Fibroblast of lung (primary cell): ENCODE results near the gene SULF2. TPM values are rescaled to one million over a fixed set of nuclear protein-coding genes. Genes with fewer than 3 reads are reported as not detected.

ENCODE experiments used
- DNase-seq, 2 donors: peaks; one replicate each; pipeline versions ENCODE4 v3.0.0 to v3.0.0-alpha.2; 2010; ENCODE audit warnings: low read depth in 2 of 2
- H2AFZ ChIP-seq: 2 replicates; pipeline ENCODE4 v1.5.1; 2012; ENCODE audit warnings: low read length, control low read depth, inconsistent platforms
- H3K27ac ChIP-seq: 2 replicates; pipeline ENCODE4 v1.5.1; 2011; ENCODE audit warnings: low read length, control low read depth; ENCODE audit not compliant: insufficient read depth
- H3K27me3 ChIP-seq: 2 replicates; pipeline ENCODE4 v1.5.1; 2011; ENCODE audit warnings: mild to moderate bottlenecking, low read length; ENCODE audit not compliant: control insufficient read depth, insufficient read depth
- H3K36me3 ChIP-seq: 2 replicates; pipeline ENCODE4 v1.5.1; 2011; ENCODE audit warnings: low read length; ENCODE audit not compliant: control insufficient read depth, insufficient read depth
- H3K4me1 ChIP-seq: 2 replicates; pipeline ENCODE4 v1.5.1; 2011; ENCODE audit warnings: low read length; ENCODE audit not compliant: control insufficient read depth, insufficient read depth; ENCODE audit errors: extremely low read depth
- H3K4me2 ChIP-seq: 2 replicates; pipeline ENCODE4 v1.5.1; 2011; ENCODE audit warnings: low read length, control low read depth; ENCODE audit not compliant: insufficient read depth; ENCODE audit errors: extremely low read depth
- H3K4me3 ChIP-seq, 4 experiments: fragments of 200-600 bp in 1 of 4; sonication (generic) in 1 of 4; replicated peaks in 1 of 4; 2 replicates each; pipeline ENCODE4 v1.5.1; 2011 to 2016; ENCODE audit warnings: low read length in 4 of 4, low read depth in 3 of 4, mild to moderate bottlenecking in 3 of 4, control low read depth in 2 of 4, inconsistent platforms in 1 of 4, mixed read lengths in 1 of 4; ENCODE audit not compliant: insufficient read depth in 1 of 4; ENCODE audit errors: control extremely low read depth in 1 of 4
- H3K79me2 ChIP-seq: 2 replicates; pipeline ENCODE4 v1.5.1; 2012; ENCODE audit warnings: mild to moderate bottlenecking, low read length, inconsistent platforms; ENCODE audit not compliant: control insufficient read depth, insufficient read depth
- H3K9ac ChIP-seq: 2 replicates; pipeline ENCODE4 v1.5.1; 2011; ENCODE audit warnings: mild to moderate bottlenecking, low read length, control low read depth; ENCODE audit not compliant: insufficient read depth
- H3K9me3 ChIP-seq: 2 replicates; pipeline ENCODE4 v1.5.1; 2012; ENCODE audit warnings: low read depth, low read length; ENCODE audit not compliant: control insufficient read depth, insufficient read depth
- H4K20me1 ChIP-seq: 2 replicates; pipeline ENCODE4 v1.5.1; 2011; ENCODE audit warnings: low read length; ENCODE audit not compliant: control insufficient read depth, insufficient read depth; ENCODE audit errors: extremely low read depth
- EZH2 ChIP-seq: IDR thresholded peaks from 2 replicates; pipeline ENCODE4 v1.5.1; 2012; ENCODE audit warnings: low read length, control low read depth, mild to moderate bottlenecking; ENCODE audit errors: missing control alignments
- polyA plus RNA-seq, 2 donors: library from polyadenylated mRNA; depleted of rRNA in 1 of 2; stranded (reverse) in 1 of 2; unstranded in 1 of 2; fragments of >200 nt; gene quantifications; 2 replicates each; pipeline ENCODE4 v1.2.1, GENCODE V29; 2011 to 2012; ENCODE audit warnings: missing spikeins in 1 of 2
- total RNA-seq: library from RNA; depleted of rRNA; stranded (reverse); fragments of >200 nt; gene quantifications from 2 replicates; pipeline ENCODE4 v1.2.1, GENCODE V29; 2014
- TF ChIP-seq, protein P1 (sequence below), 2 donors: IDR thresholded peaks in 1 of 2; conservative IDR thresholded peaks in 1 of 2; 1 replicate in 1 of 2; 2 replicates in 1 of 2; pipeline ENCODE4 v1.5.1; 2011 to 2012; ENCODE audit warnings: low read length in 2 of 2, control low read depth in 1 of 2, inconsistent platforms in 1 of 2, low read depth in 1 of 2, mild to moderate bottlenecking in 1 of 2

SULF2 gene
- total and polyA plus RNA-seq, 2 donors (not counting 1 experiment from before 2014, with no cell fraction given) = 0.26 to 9.6 TPM

DNA sequence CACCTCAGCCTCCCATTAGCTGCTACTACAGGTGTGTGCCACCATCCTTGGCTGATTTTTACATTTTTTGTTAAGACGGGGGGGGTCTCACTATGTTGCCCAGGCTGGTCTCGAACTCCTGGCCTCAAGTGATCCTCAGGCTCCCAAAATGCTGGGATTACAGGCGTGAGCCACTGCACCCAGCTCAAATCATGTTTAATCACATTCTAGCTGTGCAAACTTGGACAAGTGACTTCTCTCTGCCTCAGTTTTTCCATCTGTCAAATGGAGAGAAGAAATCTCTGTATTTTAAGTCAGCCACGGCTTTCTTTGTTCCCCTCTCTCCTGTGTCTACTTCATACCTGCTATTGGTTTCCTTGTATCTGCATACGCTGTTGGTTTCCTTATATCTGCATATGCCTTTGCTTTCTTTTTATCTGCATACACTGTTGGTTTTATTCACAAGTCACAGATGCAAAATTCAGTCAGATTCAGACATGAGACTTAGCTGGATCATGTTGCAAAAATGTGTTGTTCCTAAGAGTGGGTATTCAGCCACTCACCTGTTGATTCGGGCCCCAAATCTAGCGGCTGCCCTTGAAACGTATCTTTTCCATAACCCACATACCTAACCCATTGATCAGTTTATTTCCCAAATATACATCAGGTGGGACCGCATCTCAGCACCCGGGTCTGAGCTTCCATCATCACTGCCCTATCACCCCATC lies 30.2 kb downstream of the SULF2 start:
- H3K4me1 ChIP-seq = no peaks in the 10 kb centered on the region
- H3K79me2 ChIP-seq = no peaks in the 10 kb centered on the region
- no peak for TF ChIP-seq EZH2
- TF ChIP-seq, protein P1, sequence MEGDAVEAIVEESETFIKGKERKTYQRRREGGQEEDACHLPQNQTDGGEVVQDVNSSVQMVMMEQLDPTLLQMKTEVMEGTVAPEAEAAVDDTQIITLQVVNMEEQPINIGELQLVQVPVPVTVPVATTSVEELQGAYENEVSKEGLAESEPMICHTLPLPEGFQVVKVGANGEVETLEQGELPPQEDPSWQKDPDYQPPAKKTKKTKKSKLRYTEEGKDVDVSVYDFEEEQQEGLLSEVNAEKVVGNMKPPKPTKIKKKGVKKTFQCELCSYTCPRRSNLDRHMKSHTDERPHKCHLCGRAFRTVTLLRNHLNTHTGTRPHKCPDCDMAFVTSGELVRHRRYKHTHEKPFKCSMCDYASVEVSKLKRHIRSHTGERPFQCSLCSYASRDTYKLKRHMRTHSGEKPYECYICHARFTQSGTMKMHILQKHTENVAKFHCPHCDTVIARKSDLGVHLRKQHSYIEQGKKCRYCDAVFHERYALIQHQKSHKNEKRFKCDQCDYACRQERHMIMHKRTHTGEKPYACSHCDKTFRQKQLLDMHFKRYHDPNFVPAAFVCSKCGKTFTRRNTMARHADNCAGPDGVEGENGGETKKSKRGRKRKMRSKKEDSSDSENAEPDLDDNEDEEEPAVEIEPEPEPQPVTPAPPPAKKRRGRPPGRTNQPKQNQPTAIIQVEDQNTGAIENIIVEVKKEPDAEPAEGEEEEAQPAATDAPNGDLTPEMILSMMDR (conservative IDR thresholded peaks at IDR 0.05 in 1 of 2, IDR thresholded peaks at IDR 0.05 in 1 of 2; ENCODE audit: low read depth in 1 of 2, low read length in 2 of 2) = no peak
- no peak for DNase-seq
- H2AFZ ChIP-seq = no peak overlapping the region
- H3K27me3 ChIP-seq = no peaks in the 10 kb centered on the region
- H3K9ac ChIP-seq = no peak overlapping the region
- H4K20me1 ChIP-seq = no peaks in the 10 kb centered on the region
- H3K27ac ChIP-seq = no peak overlapping the region
- H3K9me3 ChIP-seq = no peaks in the 10 kb centered on the region
- no peaks in the 10 kb centered on the region for H3K36me3 ChIP-seq
- H3K4me3 ChIP-seq = no peak overlapping the region
- H3K4me2 ChIP-seq = no peak overlapping the region

DNA sequence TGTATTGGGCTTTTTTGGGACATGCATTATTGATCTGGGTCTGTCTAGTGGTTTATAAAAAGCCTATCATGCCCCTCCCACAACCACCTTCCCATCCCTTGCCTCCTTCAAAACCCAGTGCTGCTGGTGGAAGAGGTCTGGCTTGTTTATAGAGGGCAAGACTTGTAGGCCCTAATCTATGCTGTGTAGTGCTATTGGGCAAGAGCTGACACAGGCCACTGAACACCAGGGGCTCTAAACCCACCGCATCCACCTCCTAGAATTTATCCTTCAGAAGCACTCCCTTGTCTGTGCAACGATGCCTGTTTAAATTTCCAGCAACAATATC lies 30.9 kb downstream of the SULF2 start:
- TF ChIP-seq, protein P1 (conservative IDR thresholded peaks at IDR 0.05 in 1 of 2, IDR thresholded peaks at IDR 0.05 in 1 of 2; ENCODE audit: low read depth in 1 of 2, low read length in 2 of 2) = no peak
- TF ChIP-seq EZH2 = no peak
- H4K20me1 ChIP-seq = no peaks in the 10 kb centered on the region
- no peaks in the 10 kb centered on the region for H3K36me3 ChIP-seq
- H3K4me2 ChIP-seq = no peak overlapping the region
- H3K79me2 ChIP-seq = no peaks in the 10 kb centered on the region
- H2AFZ ChIP-seq = no peak overlapping the region
- no peak overlapping the region for H3K4me3 ChIP-seq
- H3K9ac ChIP-seq = no peak overlapping the region
- no peaks in the 10 kb centered on the region for H3K27me3 ChIP-seq
- DNase-seq = no peak
- no peaks in the 10 kb centered on the region for H3K4me1 ChIP-seq
- H3K27ac ChIP-seq = no peak overlapping the region
- H3K9me3 ChIP-seq = no peaks in the 10 kb centered on the region

DNA sequence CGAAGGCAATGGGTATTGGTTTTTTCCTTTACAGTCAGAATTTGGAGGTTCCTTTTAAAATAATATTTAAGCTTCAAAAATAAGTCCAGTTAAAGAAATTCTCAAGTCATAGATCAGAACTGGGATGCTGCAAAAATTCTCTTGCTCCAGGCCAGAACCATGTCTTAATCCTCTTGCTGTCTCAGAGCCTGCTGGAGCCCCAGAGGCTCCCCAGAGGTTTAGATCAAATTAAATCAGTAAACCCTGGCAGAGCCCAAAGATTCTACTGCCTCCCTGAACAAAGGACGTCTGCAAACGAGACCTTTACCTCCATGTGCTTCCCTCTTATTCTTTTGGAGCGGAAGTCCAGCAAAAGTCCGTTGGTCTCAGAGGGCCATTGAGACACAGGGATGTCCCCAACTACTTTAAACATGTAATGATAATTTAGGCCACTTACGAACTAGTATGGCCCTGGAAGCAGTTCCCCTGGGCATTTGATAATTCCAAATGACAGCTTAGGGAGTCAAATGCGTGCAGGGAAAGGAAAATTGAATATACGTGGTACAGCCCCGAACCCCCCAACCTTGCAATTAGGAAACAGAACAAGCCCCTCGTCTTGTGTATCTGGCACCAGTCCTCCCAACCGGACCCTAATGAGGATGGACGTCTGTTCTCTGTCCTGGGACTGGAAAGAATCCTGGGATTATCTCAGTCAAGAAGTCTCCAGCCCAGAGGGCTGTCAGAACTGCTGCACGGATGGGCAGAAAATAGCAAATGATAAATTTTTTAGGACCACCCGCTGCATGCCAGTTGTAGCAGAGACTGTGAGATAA lies 31.5 kb downstream of the SULF2 start:
- H3K9ac ChIP-seq = no peak overlapping the region
- H2AFZ ChIP-seq = no peak overlapping the region
- no peaks in the 10 kb centered on the region for H3K4me1 ChIP-seq
- H3K9me3 ChIP-seq = no peaks in the 10 kb centered on the region
- H4K20me1 ChIP-seq = no peaks in the 10 kb centered on the region
- no peaks in the 10 kb centered on the region for H3K36me3 ChIP-seq
- H3K27me3 ChIP-seq = no peaks in the 10 kb centered on the region
- no peak overlapping the region for H3K4me3 ChIP-seq
- no peak for DNase-seq
- H3K79me2 ChIP-seq = no peaks in the 10 kb centered on the region
- TF ChIP-seq EZH2 = no peak
- H3K27ac ChIP-seq = no peak overlapping the region
- no peak overlapping the region for H3K4me2 ChIP-seq
